ENCODE results near the gene ADAM20.

GRCh38 chr14:70514168-70515069, 20.4 kb downstream of the ADAM20 start:
- TF ChIP-seq CTCF (IDR thresholded peaks at IDR 0.05; ENCODE audit: poor library complexity) (no peak), EZH2 (IDR thresholded peaks at IDR 0.05; ENCODE audit: borderline replicate concordance) (no peak), EZH2phosphoT487 (IDR thresholded peaks at IDR 0.05; ENCODE audit: low read depth, severe bottlenecking, unreplicated experiment) (no peak)

Data from hepatocyte (in vitro differentiated cells).